ENCODE measurements around the gene DDX54.

DDX54 gene

GRCh38 chr12:113164014-113164413 is 21.3 kb downstream of the DDX54 start:
- no peak for TF ChIP-seq CTCF (IDR thresholded peaks at IDR 0.05; ENCODE audit: low read depth, low read length, missing control alignments)
- H3K4me3 ChIP-seq (replicated peaks; ENCODE audit: low read depth, low read length): no peak overlapping the region
- no peak for DNase-seq (ENCODE audit: extremely low read depth, low read depth)

- no peak overlapping the region for H3K4me3 ChIP-seq (replicated peaks; ENCODE audit: low read depth, low read length)
- no peak for TF ChIP-seq CTCF (IDR thresholded peaks at IDR 0.05; ENCODE audit: low read depth, low read length, missing control alignments)
- no peak for DNase-seq (ENCODE audit: extremely low read depth, low read depth)
Measured at GRCh38 chr12:113163030-113163360, 22.3 kb downstream of the DDX54 start.

GRCh38 chr12:113162102-113163029 is 22.9 kb downstream of the DDX54 start:
- no peak for DNase-seq (ENCODE audit: extremely low read depth, low read depth)

GRCh38 chr12:113161415-113162016 is 23.8 kb downstream of the DDX54 start:
- no peak overlapping the region for H3K4me3 ChIP-seq (replicated peaks; ENCODE audit: low read depth, low read length)
- no peak for TF ChIP-seq CTCF (IDR thresholded peaks at IDR 0.05; ENCODE audit: low read depth, low read length, missing control alignments)
- no peak for DNase-seq (ENCODE audit: extremely low read depth, low read depth)

More at GRCh38 chr12:113162102-113163029, 22.9 kb downstream of the DDX54 start:
- H3K4me3 ChIP-seq (replicated peaks; ENCODE audit: low read depth, low read length): no peak overlapping the region
- no peak for TF ChIP-seq CTCF (IDR thresholded peaks at IDR 0.05; ENCODE audit: low read depth, low read length, missing control alignments)

- no peak for TF ChIP-seq CTCF (IDR thresholded peaks at IDR 0.05; ENCODE audit: low read depth, low read length, missing control alignments)
- no peak overlapping the region for H3K4me3 ChIP-seq (replicated peaks; ENCODE audit: low read depth, low read length)
- DNase-seq (ENCODE audit: extremely low read depth, low read depth): no peak
Measured at GRCh38 chr12:113159937-113160336, 25.3 kb downstream of the DDX54 start.

GRCh38 chr12:113158439-113159203 is 26.7 kb downstream of the DDX54 start:
- no peak overlapping the region for H3K4me3 ChIP-seq (replicated peaks; ENCODE audit: low read depth, low read length)
- DNase-seq (ENCODE audit: extremely low read depth, low read depth): no peak
- no peak for TF ChIP-seq CTCF (IDR thresholded peaks at IDR 0.05; ENCODE audit: low read depth, low read length, missing control alignments)

Measured in HFF-Myc (cell line).